NT2/D1 (cell line): ENCODE data around the gene FBLN5.

Experiments
- SUZ12 ChIP-seq: IDR thresholded peaks from 2 replicates; pipeline ENCODE4 v1.6.1; 2011; ENCODE audit not compliant: insufficient read length, insufficient read depth; ENCODE audit errors: extremely low read depth
- YY1 ChIP-seq: IDR thresholded peaks from 2 replicates; pipeline ENCODE4 v1.6.1; 2011; ENCODE audit not compliant: insufficient read length, insufficient read depth
- ZNF274 ChIP-seq: IDR thresholded peaks from 2 replicates; pipeline ENCODE4 v1.6.1; 2011; ENCODE audit warnings: mild to moderate bottlenecking, low read depth, low read length

DNA sequence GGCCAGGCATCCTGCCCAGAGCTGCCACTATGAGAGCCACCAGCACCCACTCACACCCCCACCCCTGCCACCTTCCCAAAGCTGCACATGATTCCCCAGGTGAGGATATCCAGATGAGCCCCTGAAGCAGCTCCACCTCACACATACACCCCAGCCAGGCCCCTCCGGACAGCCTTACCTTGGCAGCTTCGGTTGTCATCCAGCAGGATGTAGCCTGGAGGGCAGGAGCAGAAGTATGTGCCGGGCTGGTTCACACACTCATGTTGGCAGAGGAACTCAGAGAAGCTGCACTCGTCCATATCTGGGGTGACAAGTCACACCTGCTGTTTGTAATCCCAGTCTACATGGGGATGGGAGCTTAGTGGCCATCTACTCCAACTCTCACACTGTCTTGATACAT lies 64.7 kb downstream of the FBLN5 start:
- TF ChIP-seq ZNF274 (no peak), YY1 (no peak), SUZ12 (no peak)
